ENCODE data around the gene DAPK1.

The DAPK1 gene

GRCh38 chr9:87659534-87660419, 162.1 kb downstream of the DAPK1 start:
- H3K4me1 ChIP-seq (ENCODE audit: insufficient read depth, low read length, severe bottlenecking) = no peaks in the 10 kb centered on the region

DNA sequence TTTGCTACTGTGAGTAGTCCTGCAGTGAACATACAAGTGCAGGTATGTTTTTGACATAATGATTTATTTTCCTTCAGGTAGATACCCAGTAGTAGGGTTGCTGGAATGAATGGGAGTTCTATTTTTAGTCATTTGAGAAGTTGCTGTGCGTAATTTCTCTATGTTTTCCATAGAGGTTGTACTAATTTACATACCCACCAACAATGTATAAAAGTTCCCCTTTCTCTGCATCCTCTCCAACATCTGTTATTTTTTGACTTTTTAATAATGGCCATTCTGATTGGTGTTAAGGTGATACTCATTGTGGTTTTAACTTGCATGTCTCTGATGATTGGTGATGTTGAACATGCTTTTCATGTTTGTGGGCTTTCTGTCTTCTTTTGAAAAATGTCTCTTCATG, 163.6 kb downstream of the DAPK1 start:
- H3K27ac ChIP-seq (ENCODE audit: low read depth, low read length, poor library complexity, severe bottlenecking) = no peak overlapping the region
- no peaks in the 10 kb centered on the region for H3F3A ChIP-seq (ENCODE audit: insufficient read depth, low read length)
- H3K27me3 ChIP-seq (ENCODE audit: insufficient read depth, low read length) = no peaks in the 10 kb centered on the region
- H3K79me2 ChIP-seq (ENCODE audit: insufficient read depth, low read length) = no peaks in the 10 kb centered on the region
- no peaks in the 10 kb centered on the region for H4K20me1 ChIP-seq (ENCODE audit: insufficient read depth, low read length)
- H3K4me2 ChIP-seq (ENCODE audit: low read length) = no peak overlapping the region
- H3K4me3 ChIP-seq (ENCODE audit: low read depth, low read length, poor library complexity, severe bottlenecking) = no peak overlapping the region
- no peaks in the 10 kb centered on the region for H3K36me3 ChIP-seq (ENCODE audit: insufficient read depth, low read length)
- H3K9ac ChIP-seq (ENCODE audit: low read length) = no peak overlapping the region
- H3K9me3 ChIP-seq (ENCODE audit: low read length) = no peaks in the 10 kb centered on the region
- no peak overlapping the region for H2AFZ ChIP-seq (ENCODE audit: low read length)
- H3K4me1 ChIP-seq (ENCODE audit: insufficient read depth, low read length, severe bottlenecking) = no peaks in the 10 kb centered on the region
- no peak for TF ChIP-seq EZH2 (IDR thresholded peaks at IDR 0.05; ENCODE audit: borderline replicate concordance, low read length)
- TF ChIP-seq, protein P1, sequence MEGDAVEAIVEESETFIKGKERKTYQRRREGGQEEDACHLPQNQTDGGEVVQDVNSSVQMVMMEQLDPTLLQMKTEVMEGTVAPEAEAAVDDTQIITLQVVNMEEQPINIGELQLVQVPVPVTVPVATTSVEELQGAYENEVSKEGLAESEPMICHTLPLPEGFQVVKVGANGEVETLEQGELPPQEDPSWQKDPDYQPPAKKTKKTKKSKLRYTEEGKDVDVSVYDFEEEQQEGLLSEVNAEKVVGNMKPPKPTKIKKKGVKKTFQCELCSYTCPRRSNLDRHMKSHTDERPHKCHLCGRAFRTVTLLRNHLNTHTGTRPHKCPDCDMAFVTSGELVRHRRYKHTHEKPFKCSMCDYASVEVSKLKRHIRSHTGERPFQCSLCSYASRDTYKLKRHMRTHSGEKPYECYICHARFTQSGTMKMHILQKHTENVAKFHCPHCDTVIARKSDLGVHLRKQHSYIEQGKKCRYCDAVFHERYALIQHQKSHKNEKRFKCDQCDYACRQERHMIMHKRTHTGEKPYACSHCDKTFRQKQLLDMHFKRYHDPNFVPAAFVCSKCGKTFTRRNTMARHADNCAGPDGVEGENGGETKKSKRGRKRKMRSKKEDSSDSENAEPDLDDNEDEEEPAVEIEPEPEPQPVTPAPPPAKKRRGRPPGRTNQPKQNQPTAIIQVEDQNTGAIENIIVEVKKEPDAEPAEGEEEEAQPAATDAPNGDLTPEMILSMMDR (IDR thresholded peaks at IDR 0.05; ENCODE audit: low read length) = no peak
- no peaks in the 10 kb centered on the region for H3K9me2 ChIP-seq (ENCODE audit: low read depth, low read length)

More at GRCh38 chr9:87659534-87660419, 162.1 kb downstream of the DAPK1 start:
- TF ChIP-seq, protein P1 (IDR thresholded peaks at IDR 0.05; ENCODE audit: low read length) = no peak
- no peak for TF ChIP-seq EZH2 (IDR thresholded peaks at IDR 0.05; ENCODE audit: borderline replicate concordance, low read length)
- H3K9me3 ChIP-seq (ENCODE audit: low read length) = no peaks in the 10 kb centered on the region
- no peak overlapping the region for H3K4me2 ChIP-seq (ENCODE audit: low read length)
- H3K9ac ChIP-seq (ENCODE audit: low read length) = no peak overlapping the region
- no peaks in the 10 kb centered on the region for H4K20me1 ChIP-seq (ENCODE audit: insufficient read depth, low read length)
- no peak overlapping the region for H3K27ac ChIP-seq (ENCODE audit: low read depth, low read length, poor library complexity, severe bottlenecking)
- H3K27me3 ChIP-seq (ENCODE audit: insufficient read depth, low read length) = no peaks in the 10 kb centered on the region
- no peaks in the 10 kb centered on the region for H3F3A ChIP-seq (ENCODE audit: insufficient read depth, low read length)
- H2AFZ ChIP-seq (ENCODE audit: low read length) = no peak overlapping the region
- H3K36me3 ChIP-seq (ENCODE audit: insufficient read depth, low read length) = no peaks in the 10 kb centered on the region
- H3K4me3 ChIP-seq (ENCODE audit: low read depth, low read length, poor library complexity, severe bottlenecking) = no peak overlapping the region
- H3K9me2 ChIP-seq (ENCODE audit: low read depth, low read length) = no peaks in the 10 kb centered on the region
- H3K79me2 ChIP-seq (ENCODE audit: insufficient read depth, low read length) = no peaks in the 10 kb centered on the region

- H3K27me3 ChIP-seq (ENCODE audit: insufficient read depth, low read length) = no peaks in the 10 kb centered on the region
- no peaks in the 10 kb centered on the region for H3K9me2 ChIP-seq (ENCODE audit: low read depth, low read length)
- no peaks in the 10 kb centered on the region for H3F3A ChIP-seq (ENCODE audit: insufficient read depth, low read length)
- H2AFZ ChIP-seq (ENCODE audit: low read length) = no peak overlapping the region
- no peaks in the 10 kb centered on the region for H3K4me1 ChIP-seq (ENCODE audit: insufficient read depth, low read length, severe bottlenecking)
- no peaks in the 10 kb centered on the region for H3K36me3 ChIP-seq (ENCODE audit: insufficient read depth, low read length)
- H3K4me2 ChIP-seq (ENCODE audit: low read length) = no peak overlapping the region
- no peak overlapping the region for H3K9ac ChIP-seq (ENCODE audit: low read length)
- no peak overlapping the region for H3K27ac ChIP-seq (ENCODE audit: low read depth, low read length, poor library complexity, severe bottlenecking)
- TF ChIP-seq, protein P1 (IDR thresholded peaks at IDR 0.05; ENCODE audit: low read length) = peak; percentile 75
- TF ChIP-seq EZH2 (IDR thresholded peaks at IDR 0.05; ENCODE audit: borderline replicate concordance, low read length) = no peak
- no peaks in the 10 kb centered on the region for H3K79me2 ChIP-seq (ENCODE audit: insufficient read depth, low read length)
- no peak overlapping the region for H3K4me3 ChIP-seq (ENCODE audit: low read depth, low read length, poor library complexity, severe bottlenecking)
- H4K20me1 ChIP-seq (ENCODE audit: insufficient read depth, low read length) = no peaks in the 10 kb centered on the region
- no peaks in the 10 kb centered on the region for H3K9me3 ChIP-seq (ENCODE audit: low read length)
These were observed 165.3 kb downstream of the DAPK1 start for GRCh38 chr9:87662808-87663528.

Data from OCI-LY1 (cell line).